Epidermal melanocyte (primary cell): ENCODE results near the gene CNNM3.

ENCODE experiments used
- DNase-seq: peaks from one replicate; pipeline ENCODE4 v3.0.0; 2011; ENCODE audit warnings: low spot score; ENCODE audit not compliant: insufficient read length

The CNNM3 gene

DNA sequence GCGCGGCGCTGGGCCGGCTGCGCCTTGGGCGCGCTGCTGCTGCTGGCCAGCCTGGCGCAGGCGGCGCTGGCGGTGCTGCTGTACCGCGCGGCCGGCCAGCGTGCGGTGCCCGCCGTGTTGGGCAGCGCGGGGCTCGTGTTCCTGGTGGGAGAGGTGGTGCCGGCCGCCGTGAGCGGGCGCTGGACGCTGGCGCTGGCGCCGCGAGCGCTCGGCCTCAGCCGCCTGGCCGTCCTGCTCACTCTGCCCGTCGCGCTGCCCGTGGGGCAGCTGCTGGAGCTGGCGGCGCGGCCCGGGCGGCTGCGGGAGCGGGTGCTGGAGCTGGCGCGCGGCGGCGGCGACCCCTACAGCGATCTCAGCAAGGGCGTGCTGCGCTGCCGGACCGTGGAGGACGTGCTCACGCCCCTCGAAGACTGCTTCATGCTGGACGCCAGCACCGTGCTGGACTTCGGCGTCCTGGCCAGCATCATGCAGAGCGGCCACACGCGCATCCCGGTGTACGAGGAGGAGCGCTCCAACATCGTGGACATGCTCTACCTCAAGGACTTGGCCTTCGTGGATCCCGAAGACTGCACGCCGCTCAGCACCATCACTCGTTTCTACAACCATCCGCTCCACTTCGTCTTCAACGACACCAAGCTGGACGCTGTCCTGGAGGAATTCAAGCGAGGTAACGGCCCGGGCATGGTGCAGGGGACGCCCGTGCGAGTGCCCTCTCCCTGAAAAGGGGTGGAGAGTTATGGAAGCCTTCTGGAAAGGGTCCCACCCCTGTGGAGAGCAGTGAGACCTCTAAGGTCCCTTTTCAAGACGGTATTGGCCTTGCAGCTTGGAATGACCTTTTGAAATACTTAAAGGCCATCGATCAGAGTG, 1.0 kb downstream of the CNNM3 start:
- DNase-seq: no peak

DNA sequence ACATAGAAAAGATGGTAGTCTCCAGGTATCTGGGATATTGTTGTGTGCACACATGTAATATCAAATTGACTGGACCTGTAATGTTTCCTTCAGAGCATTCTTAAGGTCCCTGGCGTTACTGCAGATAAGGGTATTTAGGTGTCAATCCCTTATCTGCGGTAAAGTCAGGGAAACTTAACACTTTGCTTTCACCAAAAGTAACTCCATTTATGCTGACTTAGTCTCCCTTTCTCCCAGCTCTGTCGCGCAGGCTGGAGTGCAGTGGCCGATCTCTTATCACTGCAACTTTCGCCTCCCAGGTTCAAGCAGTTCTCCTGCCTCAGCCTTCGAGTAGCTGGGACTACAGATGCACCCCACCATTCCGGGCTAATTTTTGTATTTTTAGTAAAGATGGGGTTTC, 1.8 kb downstream of the CNNM3 start:
- DNase-seq: no peak

DNA sequence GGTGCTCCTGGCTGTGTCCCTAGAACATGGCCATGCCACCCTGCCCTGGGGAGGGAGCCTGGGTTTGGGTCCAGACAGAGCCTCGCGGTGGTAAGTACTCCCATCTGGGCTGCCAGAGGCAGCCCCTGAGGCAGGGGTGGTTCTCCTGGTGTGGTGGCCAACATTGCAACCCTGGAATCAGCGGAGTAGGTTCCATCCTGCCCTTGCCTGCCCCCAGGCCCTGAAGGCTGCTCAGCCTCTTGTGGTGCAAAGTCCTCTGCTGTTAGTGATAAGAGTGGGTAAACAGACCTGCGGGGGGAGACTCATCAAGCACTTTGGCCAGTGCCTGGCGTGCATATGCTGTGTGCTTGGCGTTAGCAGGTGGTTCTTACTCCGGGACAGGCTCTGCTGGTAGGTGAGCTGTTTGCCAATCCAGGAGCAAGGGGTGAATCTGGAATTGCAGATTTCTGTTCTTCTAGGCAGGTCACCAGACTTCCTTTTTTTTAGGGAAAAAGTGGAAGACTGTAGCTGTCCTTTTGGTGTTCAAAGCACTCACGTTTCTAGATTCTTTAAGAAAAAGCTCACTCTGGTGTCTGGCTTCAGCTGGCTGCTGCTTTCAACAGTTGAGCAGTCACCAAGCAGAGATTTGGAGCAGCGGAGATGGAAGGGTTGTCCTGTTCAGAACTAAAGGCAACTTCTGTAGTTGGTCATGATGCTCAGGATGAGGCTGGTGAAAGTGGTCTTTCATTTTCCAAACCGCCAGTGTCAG, 3.2 kb downstream of the CNNM3 start:
- DNase-seq: no peak

DNA sequence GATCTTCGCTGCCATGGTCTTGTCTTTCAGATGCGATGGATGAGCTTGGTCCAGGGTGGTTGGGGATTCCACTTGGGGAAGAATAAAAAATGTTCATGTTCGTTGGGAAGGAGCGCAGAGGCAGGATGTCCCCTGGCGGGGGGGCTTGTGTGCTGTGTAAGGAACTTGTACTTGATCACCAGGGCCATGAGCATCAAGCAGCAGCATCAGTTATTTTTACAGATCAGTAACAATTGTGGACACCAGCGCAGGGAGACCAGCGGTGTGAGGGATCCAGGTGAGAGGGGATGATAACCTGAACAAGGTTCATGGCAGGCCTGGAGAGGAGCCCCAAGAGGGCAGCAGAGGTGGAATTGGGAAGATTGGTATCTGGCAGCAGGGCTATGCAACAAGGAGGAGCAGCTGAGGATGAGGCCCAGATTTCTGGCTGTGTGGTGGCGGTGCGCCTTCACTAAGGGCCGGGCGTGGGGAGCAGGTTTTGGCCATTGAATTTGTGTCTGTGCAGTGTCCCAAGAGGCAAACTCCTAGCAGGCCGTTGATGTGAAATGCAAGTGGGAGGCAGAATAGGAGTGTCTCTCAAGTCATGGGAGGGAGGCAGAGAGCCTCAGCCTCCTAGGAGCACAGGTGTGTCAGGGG, 3.9 kb downstream of the CNNM3 start:
- DNase-seq: no peak

DNA sequence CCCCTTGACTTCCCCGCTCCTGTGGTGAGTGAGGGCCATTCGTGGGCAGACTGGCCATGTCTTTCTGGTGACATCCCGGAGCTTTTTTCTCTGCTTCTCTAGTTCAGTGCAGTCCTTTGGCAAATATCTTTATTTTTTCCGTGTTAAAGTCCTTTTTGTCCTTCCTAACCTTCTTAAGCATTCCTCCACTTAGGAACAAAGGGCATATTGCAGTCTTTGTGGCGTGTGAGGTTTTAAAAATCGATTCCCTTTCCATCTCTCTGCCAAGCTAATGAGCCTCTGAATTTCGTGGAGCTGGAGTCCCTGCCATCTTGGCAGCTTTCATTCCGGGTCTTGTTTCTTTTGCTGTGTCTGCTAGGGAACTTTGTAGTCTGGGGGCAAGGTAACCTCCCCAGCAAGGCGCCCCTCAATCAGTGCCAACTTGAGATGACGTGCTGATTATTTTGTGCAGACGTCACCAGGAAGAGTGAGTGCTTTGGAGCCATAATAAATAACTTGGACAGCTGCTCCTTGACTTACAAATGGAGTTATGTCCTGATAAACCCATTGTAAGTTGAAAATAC, 5.1 kb downstream of the CNNM3 start:
- DNase-seq: no peak

DNA sequence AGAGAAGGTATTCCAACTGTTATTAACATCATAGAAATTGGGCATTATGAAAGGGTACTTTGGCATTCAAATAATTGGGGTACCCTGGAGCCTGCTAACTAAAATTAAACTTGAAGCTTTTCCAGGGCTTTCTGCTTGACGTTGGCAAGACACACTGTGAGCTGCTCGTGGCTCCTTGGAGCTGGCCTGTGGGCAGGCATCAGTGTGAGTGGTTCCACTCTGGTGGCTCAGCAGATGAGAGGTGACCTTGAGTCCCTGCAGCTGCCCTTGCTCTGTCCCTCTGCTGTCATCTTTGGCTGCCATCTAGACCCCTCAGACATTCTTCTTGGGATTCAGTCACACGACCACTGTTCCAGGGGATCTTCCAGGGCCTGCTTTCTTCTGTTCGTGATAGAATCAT, 6.7 kb downstream of the CNNM3 start:
- no peak for DNase-seq

DNA sequence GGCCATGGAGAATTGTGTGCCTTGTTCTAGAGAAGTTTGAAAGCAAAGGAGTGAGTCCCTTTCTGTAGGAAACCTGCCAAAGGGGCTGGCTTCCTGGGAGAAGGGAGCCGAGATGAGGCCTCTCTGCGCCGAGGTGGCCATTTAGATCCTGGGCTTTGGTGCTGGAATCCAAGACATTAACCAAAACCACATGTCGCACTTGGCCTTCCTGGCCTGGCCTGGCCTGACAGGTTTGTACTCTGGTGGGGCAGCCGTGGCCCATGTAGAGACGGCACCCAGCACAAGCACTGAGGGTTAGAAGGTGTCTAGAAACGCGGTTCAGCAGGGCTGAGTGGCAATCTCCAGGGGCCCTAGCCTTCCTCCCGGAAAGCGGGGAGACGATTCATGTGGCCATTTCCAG, 7.1 kb downstream of the CNNM3 start:
- DNase-seq: no peak

DNA sequence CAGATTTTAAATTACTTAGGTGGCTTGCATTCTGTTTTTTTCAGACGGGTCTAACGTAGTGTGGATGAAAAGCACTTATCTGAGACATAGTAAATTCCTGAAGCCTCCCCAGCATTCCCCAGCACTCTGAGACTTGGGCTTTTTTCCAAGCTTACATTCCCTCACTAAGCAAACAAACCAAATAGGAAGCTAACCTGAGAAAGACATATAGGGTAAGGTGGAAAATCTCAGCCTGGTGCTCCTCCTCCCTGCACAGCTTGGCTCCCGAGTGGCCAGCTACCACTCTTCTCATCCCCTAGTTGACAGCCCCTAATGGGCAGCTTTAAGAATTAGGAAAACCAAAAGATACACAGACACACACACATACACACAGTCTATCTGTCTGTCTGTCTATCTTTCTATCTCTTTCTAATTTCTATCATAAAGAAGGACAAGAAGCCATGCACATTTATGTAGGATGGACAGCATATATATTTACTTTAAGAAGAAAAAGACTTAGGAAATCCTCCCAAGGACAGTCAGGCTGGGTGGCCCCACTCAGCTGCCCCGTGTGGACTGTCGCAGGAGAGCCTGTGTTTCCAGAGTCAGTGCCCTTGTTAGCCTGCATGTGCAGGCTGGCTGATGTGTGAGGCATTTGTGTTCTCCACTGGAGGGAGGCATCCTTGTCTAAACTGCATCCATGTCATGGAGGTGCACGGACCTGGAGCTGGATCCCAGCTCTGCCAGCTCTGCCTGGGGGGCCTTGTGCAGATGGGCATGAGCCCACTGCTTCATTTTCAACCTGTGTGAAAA, 8.2 kb downstream of the CNNM3 start:
- no peak for DNase-seq

DNA sequence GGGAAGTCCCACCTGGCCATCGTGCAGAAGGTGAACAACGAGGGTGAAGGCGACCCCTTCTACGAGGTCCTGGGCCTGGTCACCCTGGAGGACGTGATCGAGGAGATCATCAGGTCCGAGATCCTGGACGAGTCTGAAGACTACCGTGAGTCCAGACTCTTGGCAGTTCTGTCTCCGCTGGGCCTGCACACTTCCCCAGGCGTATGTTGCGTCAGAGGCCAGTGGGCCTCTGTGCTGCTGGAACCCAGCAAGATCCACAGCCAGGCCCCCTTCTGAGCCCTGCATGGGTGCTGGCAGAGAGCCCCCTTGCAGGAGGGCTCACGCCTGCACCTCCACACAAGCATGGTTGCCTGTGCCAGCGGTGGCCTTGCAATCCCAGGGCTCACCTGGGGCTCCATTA, 9.0 kb downstream of the CNNM3 start:
- no peak for DNase-seq

DNA sequence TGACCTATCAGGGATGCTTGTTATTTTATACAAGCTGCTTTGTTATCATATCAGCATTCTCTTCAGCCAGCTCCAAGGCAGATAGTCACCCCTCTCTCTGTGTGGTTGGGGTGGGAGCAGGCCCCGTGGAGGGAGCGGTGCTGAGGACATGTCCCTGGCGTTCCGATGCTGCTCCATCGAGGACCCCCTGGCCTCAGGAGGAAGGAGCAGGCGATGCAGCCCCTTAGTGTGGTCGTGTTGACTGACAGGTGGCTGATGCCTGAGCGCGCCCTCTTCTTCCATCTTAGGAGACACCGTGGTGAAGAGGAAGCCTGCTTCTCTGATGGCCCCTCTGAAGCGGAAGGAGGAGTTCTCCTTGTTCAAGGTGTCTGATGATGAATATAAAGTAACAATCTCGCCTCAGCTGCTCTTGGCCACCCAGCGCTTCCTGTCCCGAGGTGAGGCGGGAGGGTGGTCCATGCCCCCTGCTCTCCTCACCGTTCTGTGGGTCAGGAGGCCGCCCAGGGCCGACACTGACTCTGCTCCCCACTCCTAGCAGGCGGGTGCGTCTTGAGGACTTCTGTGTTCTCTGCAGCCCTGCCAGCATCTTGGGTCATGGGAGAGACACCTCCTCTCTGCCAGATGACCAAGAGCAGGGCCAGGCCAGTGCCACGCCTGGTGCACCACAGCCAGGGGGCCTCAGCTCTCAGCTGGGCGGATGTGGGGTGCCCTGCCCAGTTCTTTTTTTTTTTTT, 10.6 kb downstream of the CNNM3 start:
- DNase-seq: no peak

DNA sequence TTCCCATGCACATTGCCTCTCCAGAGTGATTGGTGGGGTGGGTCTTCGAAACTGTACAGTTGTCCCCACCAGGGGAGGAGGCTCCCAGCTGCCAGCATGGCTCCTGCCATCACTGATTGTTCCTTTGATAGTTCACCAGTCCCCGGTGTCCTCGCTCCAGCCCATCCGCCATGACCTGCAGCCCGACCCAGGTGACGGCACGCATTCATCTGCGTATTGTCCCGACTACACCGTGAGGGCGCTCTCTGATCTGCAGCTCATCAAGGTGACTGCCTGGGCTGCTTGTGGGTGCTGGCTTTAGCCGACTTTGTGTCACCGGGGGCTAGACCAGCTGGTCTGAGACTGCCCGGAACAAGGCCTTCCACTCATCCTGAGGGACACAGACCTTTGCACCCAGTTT, 12.4 kb downstream of the CNNM3 start:
- DNase-seq: no peak

DNA sequence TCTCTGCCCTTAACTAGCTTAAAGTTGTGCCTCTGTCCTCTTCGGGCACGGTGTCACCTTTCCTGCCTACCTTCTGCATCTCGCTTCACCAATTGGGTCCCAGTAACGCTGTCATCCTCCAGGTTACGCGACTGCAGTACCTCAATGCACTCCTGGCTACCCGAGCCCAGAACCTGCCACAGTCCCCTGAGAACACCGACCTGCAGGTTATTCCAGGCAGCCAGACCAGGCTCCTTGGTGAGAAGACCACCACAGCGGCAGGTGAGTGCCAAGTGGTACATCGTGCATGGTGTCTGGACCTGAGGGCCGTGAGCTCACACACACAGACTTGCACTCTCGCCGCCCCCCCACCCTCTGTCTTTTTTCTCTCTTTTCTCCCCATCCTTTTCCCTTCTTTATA, 12.8 kb downstream of the CNNM3 start:
- no peak for DNase-seq

DNA sequence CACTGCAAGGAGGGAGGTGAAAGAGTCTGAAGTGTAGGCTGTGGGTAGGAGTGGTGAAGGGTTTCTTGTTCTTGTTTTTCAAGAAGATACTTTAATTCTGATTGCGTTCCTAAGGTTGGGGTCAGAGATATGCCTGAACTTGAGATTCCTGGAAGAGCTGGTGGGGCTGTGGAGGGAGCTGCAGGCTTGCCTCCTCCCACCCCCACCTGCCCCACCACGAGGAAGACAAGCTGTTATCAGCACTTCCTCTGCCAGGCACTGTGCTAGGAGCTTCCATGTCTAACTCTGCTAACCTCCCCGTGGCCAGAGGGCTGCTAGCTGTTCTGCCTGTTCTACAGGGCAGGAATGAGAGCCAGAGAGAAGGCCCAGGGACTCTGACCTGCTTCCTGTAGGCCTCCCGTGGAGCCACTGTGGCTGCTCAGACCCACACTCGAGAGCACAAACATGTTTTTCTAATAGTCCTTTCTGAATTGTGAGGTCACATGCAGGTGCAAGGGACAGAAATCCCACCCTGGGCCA, 14.0 kb downstream of the CNNM3 start:
- no peak for DNase-seq

DNA sequence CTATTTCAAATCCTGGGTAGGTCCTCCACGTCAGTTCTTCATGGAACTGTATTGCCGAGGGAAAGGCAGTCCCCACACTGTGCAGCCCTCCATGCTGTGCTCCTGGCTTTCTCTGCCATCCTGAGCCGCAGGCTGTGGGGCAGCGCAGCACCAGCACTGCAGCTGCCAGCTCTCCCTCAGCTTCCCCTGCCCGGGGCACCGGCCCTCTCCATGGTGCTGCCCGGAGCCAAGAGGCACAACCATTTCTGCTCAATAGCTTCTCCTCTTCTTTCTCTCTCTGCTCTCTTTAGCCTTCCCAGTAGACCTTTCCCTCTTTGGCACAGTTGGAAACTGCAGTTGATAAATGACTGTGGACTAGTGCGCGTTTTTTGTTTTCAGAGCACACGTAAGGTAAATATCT, 15.6 kb downstream of the CNNM3 start:
- peak; percentile 26 for DNase-seq

DNA sequence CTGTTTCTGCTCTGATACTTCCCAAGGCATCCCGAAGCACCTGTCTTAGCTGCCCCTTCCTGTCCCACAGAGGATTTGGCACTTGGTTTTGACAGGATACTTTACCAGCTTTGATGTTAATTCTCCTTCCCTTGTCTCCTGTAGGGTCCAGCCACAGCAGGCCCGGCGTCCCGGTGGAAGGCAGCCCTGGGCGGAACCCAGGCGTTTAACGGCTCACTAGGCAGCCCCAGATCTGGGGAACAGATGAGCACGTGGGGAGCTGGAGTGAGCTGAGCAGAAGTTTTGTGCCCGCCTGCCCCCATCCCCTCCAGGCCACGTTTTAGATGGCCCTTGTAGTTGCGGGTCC, 16.3 kb downstream of the CNNM3 start:
- no peak for DNase-seq

DNA sequence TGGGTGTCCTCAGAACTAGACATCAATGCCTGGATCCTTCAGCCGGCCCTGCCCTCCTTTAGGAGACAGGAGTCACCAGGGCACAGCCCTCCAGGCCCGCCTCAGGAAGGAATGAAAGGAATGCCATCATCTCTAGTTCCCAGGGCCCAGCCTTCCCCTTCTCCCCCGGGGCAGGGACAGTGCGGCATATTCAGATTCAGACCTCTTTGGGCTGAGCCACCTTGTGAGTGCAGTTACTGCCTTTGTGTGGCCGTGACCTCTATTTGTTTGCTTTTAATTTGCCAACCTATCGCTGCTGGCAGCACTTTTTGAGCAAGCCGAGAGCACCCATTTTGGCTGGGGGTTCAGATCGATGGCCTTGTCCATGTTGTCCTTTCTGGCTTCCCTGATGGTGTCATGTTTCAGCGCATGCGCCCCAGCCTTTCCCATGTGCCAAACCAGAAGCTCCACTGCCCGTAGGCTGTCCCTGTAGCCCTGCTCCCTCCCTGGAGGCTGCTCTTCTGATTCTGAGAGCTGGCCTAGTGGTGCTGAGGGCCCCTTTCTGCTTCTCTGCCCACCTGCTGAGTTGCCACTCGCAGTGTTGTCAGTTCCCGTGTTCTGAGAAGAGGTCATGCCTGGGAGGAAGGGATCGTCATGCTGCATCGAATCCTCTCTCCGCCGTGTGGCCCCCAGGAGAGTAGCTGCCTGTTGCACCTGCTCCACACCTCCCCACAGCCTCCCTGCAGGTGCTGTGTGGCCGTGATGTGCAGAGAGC, 16.9 kb downstream of the CNNM3 start:
- peak; percentile 49 for DNase-seq

DNA sequence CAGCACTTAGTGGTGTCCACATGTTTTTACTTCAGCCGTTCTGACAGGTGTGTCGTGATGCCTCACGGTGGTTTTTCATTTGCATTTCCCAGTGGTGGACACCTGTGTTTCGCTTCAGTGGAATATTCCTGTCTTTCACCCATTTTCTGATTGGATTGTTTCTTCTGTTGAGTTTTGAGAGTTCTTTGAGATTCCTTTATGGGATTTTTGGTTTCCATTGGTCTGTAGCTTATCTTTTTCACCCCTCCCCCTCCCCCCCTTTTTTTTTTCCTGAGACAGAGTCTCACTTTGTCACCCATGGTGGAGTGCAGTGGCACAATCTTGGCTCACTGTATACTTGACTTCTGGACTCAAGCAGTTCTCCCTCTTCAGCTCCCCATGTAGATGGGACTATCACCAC, 19.8 kb downstream of the CNNM3 start:
- DNase-seq: no peak

DNA sequence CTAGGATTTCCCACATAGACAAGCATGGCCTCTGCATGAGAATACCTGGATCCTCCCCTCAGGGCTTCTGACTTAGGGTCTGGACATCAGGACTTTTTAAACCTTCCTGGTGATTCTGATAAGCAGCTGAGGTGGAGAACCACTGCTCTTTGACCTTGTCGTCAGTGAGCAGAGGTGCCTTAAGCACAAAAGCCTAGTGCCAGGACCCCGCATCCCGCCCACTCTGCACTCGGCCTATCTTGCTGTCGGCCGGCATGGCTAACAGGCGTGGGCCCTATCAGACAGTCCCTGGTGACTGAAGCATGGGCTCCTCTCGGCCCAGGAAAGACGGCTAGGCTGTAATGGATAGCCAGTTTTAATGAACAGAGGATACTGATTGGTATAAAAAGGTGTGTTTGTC, 21.5 kb downstream of the CNNM3 start:
- no peak for DNase-seq

DNA sequence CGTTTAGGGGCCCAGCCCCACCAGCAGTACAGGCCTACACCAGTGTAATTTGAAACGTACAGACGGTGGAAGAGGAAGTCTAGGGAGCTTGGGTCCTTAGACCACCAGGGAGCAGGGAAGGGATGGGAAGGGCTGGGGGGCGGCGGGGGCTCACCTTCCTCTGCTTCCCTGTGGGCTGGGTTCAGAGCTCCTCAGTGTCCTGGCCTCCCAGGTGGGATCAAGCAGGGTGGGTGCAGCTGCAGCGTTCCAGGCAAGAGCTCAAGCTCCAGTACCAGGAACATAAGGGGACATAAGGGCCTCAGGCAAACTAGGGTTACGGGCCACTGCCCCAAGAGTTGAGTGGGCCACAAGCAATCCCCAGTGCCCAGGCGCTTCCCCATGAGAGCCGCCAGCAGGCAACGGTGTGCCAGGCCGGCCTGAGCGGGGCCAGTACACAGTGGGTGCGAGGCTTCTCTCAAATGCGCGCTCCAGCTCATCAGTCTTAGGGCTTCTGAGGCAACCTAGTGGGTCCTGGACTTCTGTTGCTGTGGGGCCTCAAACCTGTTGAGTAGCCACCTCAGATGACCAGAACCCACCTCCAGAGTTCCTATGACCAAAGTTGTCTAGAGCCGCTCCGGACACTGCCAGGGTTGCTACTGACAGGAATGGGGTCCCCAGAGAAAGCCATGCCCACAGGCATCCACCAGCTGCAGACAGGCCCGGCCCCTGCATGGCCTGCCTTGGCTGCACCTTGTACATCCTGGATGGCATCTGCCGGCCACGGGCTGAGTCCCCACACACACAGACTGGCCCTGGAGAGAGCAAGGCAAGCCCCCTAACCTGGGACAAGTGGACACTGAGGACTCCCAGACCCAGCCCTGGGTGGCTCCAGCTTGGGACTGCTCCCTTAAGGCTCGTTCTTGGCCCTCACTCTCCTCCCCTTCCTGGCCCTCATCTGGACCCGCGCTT, 22.6 kb downstream of the CNNM3 start:
- no peak for DNase-seq
